GM23248 (cell line): Measurements from ENCODE around the gene FAM136A.

ENCODE experiments used
- EZH2 ChIP-seq: fragments of 200-600 bp; sonication (generic); IDR thresholded peaks from 2 replicates; pipeline ENCODE4 v1.6.1; 2018; ENCODE audit warnings: antibody characterized with exemption, mild to moderate bottlenecking; ENCODE audit not compliant: insufficient read depth, poor library complexity, severe bottlenecking
- EZH2phosphoT487 ChIP-seq: fragments of 200-600 bp; sonication (generic); IDR thresholded peaks from 2 replicates; pipeline ENCODE4 v1.6.1; 2018; ENCODE audit warnings: antibody characterized with exemption, moderate library complexity, mild to moderate bottlenecking, low read depth; ENCODE audit not compliant: insufficient read depth

GRCh38 chr2:70304498-70304897 is 2.6 kb upstream of the FAM136A start:
- no peak for TF ChIP-seq EZH2phosphoT487
- no peak for TF ChIP-seq EZH2
